Measurements from ENCODE around the gene C11orf52. TPM values are rescaled to one million over a fixed set of nuclear protein-coding genes. Genes with fewer than 3 reads are reported as not detected.
A peak's percentile ranks its signal among the peaks of the same experiment; 100 is the strongest.
"Not testable (repeated sequence)": the region's sequence is repeated elsewhere in the genome, so short reads cannot be mapped to it uniquely, and the experiment has no call there.

The C11orf52 gene
- not detected for total RNA-seq

- Mint-ChIP-seq H3K36me3 (no peaks in the 10 kb centered on the region), H3K9me3 (no peaks in the 10 kb centered on the region), H3K4me1 (peaks cover 2% of the 10 kb centered on the region), H3K27me3 (peaks cover 27% of the 10 kb centered on the region), H3K27ac (no peak within 1 kb of the TSS), H3K4me3 (no peak within 1 kb of the TSS)
- no peak for DNase-seq
Observed at GRCh38 chr11:111918390-111919256, at the start of gene C11orf52. C11orf52 (plus strand) TSS chr11:111918913; CDS start chr11:111918973, 60 bp downstream.

- H3K27ac Mint-ChIP-seq = no peak overlapping the region
- peaks cover 23% of the 10 kb centered on the region for H3K36me3 Mint-ChIP-seq
- no peaks in the 10 kb centered on the region for H3K27me3 Mint-ChIP-seq
- peaks cover 14% of the 10 kb centered on the region for H3K4me1 Mint-ChIP-seq
- DNase-seq = no peak
- H3K4me3 Mint-ChIP-seq = peak overlapping the region; percentile 32
- no peaks in the 10 kb centered on the region for H3K9me3 Mint-ChIP-seq
Observed at GRCh38 chr11:111870113-111870512, 48.6 kb upstream of the C11orf52 start.

- Mint-ChIP-seq H3K36me3 (peaks cover 22% of the 10 kb centered on the region), H3K9me3 (no peaks in the 10 kb centered on the region), H3K4me1 (peaks cover 14% of the 10 kb centered on the region), H3K27me3 (no peaks in the 10 kb centered on the region), H3K4me3 (peak overlapping the region; percentile 92), H3K27ac (peak overlapping the region; percentile 84)
- no peak for DNase-seq
Observed at GRCh38 chr11:111870522-111870885, 48.2 kb upstream of the C11orf52 start.

GRCh38 chr11:111870886-111871692 lies 47.6 kb upstream of the C11orf52 start, which contains the start of gene ALG9:
ALG9 (minus strand) TSS chr11:111871581; CDS start chr11:111871482, 99 bp downstream.
- Mint-ChIP-seq H3K4me3 (peak within 1 kb of the TSS; percentile 92), H3K27ac (peak within 1 kb of the TSS; percentile 84), H3K9me3 (no peaks in the 10 kb centered on the region), H3K4me1 (peaks cover 14% of the 10 kb centered on the region), H3K27me3 (no peaks in the 10 kb centered on the region), H3K36me3 (peaks cover 21% of the 10 kb centered on the region)
- DNase-seq = peak; percentile 88

GRCh38 chr11:111871693-111872161 lies 47.0 kb upstream of the C11orf52 start:
- H3K36me3 Mint-ChIP-seq = peaks cover 18% of the 10 kb centered on the region
- peak overlapping the region; percentile 92 for H3K4me3 Mint-ChIP-seq
- no peaks in the 10 kb centered on the region for H3K9me3 Mint-ChIP-seq
- DNase-seq = no peak
- H3K4me1 Mint-ChIP-seq = peaks cover 14% of the 10 kb centered on the region
- H3K27me3 Mint-ChIP-seq = no peaks in the 10 kb centered on the region
- H3K27ac Mint-ChIP-seq = peak overlapping the region; percentile 77

- Mint-ChIP-seq H3K9me3 (no peaks in the 10 kb centered on the region), H3K27me3 (no peaks in the 10 kb centered on the region), H3K4me3 (peak overlapping the region; percentile 88), H3K27ac (peak overlapping the region; percentile 98), H3K4me1 (peaks cover 8% of the 10 kb centered on the region), H3K36me3 (peaks cover 5% of the 10 kb centered on the region)
- DNase-seq = no peak
Observed at GRCh38 chr11:111878385-111878848, 40.3 kb upstream of the C11orf52 start.

- Mint-ChIP-seq H3K4me3 (peak within 1 kb of the TSS; percentile 88), H3K4me1 (peaks cover 8% of the 10 kb centered on the region), H3K27me3 (no peaks in the 10 kb centered on the region), H3K36me3 (peaks cover 8% of the 10 kb centered on the region), H3K9me3 (no peaks in the 10 kb centered on the region), H3K27ac (peak within 1 kb of the TSS; percentile 98)
- DNase-seq = peak; percentile 94
Observed at GRCh38 chr11:111878849-111879636, 39.7 kb upstream of the C11orf52 start, which contains the start of the genes CFAP68 and FDXACB1. CFAP68 (plus strand) TSS chr11:111879541; CDS start chr11:111879561, 20 bp downstream. FDXACB1 (minus strand) TSS chr11:111879165; CDS start chr11:111879132, 33 bp downstream.

GRCh38 chr11:111879637-111879960 lies 39.1 kb upstream of the C11orf52 start:
- Mint-ChIP-seq H3K9me3 (no peaks in the 10 kb centered on the region), H3K4me1 (peaks cover 8% of the 10 kb centered on the region), H3K36me3 (peaks cover 8% of the 10 kb centered on the region), H3K27me3 (no peaks in the 10 kb centered on the region), H3K4me3 (peak overlapping the region; percentile 88), H3K27ac (peak overlapping the region; percentile 98)
- DNase-seq = no peak

- Mint-ChIP-seq H3K27ac (no peak overlapping the region), H3K27me3 (no peaks in the 10 kb centered on the region), H3K4me1 (peaks cover 8% of the 10 kb centered on the region), H3K36me3 (peaks cover 8% of the 10 kb centered on the region), H3K4me3 (no peak overlapping the region), H3K9me3 (no peaks in the 10 kb centered on the region)
- no peak for DNase-seq
Observed at GRCh38 chr11:111882202-111882601, 36.5 kb upstream of the C11orf52 start.

- H3K4me3 Mint-ChIP-seq, H3K27ac Mint-ChIP-seq, H3K36me3 Mint-ChIP-seq, H3K4me1 Mint-ChIP-seq, H3K27me3 Mint-ChIP-seq, H3K9me3 Mint-ChIP-seq, DNase-seq: not testable (repeated sequence)
Observed at GRCh38 chr11:111885053-111885452, 33.7 kb upstream of the C11orf52 start.

GRCh38 chr11:111886032-111886431 lies 32.7 kb upstream of the C11orf52 start:
- no peak for DNase-seq

GRCh38 chr11:111886844-111887243 lies 31.9 kb upstream of the C11orf52 start:
- Mint-ChIP-seq H3K9me3 (no peaks in the 10 kb centered on the region), H3K36me3 (peaks cover 3% of the 10 kb centered on the region), H3K27me3 (no peaks in the 10 kb centered on the region), H3K27ac (no peak overlapping the region), H3K4me3 (no peak overlapping the region), H3K4me1 (no peaks in the 10 kb centered on the region)
- no peak for DNase-seq

More at GRCh38 chr11:111886032-111886431, 32.7 kb upstream of the C11orf52 start:
- no peaks in the 10 kb centered on the region for H3K27me3 Mint-ChIP-seq
- no peak overlapping the region for H3K27ac Mint-ChIP-seq
- peaks cover 3% of the 10 kb centered on the region for H3K36me3 Mint-ChIP-seq
- no peaks in the 10 kb centered on the region for H3K9me3 Mint-ChIP-seq
- no peak overlapping the region for H3K4me3 Mint-ChIP-seq
- peaks cover 3% of the 10 kb centered on the region for H3K4me1 Mint-ChIP-seq

GRCh38 chr11:111905411-111905810 lies 13.3 kb upstream of the C11orf52 start:
- peaks cover 13% of the 10 kb centered on the region for H3K27me3 Mint-ChIP-seq
- H3K9me3 Mint-ChIP-seq = peaks cover 5% of the 10 kb centered on the region
- H3K27ac Mint-ChIP-seq = no peak overlapping the region
- H3K36me3 Mint-ChIP-seq = peaks cover 6% of the 10 kb centered on the region
- no peaks in the 10 kb centered on the region for H3K4me1 Mint-ChIP-seq
- DNase-seq = no peak
- no peak overlapping the region for H3K4me3 Mint-ChIP-seq

- peaks cover 24% of the 10 kb centered on the region for H3K27me3 Mint-ChIP-seq
Observed at GRCh38 chr11:111906680-111907079, 12.0 kb upstream of the C11orf52 start.

More at GRCh38 chr11:111906680-111907079, 12.0 kb upstream of the C11orf52 start:
- Mint-ChIP-seq H3K4me1 (no peaks in the 10 kb centered on the region), H3K9me3 (peaks cover 5% of the 10 kb centered on the region), H3K36me3 (peaks cover 6% of the 10 kb centered on the region), H3K27ac (no peak overlapping the region), H3K4me3 (no peak overlapping the region)
- no peak for DNase-seq

Data from activated naive CD8-positive, alpha-beta T cell treated with anti-CD3 and anti-CD28 coated beads for 36 hours (primary cell).